ENCODE measurements around the gene TRPM2. TPM values are rescaled to one million over a fixed set of nuclear protein-coding genes. Genes with fewer than 3 reads are reported as not detected.

The TRPM2 gene
- total and polyA plus RNA-seq, 8 donors, result 0.46 to 8.7 (median 2.6) TPM

GRCh38 chr21:44450999-44451398 is 97.6 kb downstream of the TRPM2 start:
- Histone ChIP-seq H3K4me3 (no peak overlapping the region), H3K4me1 (peaks cover 0 to under 1% (median 0%) of the 10 kb centered on the region in 3 donors), H3K27me3 (no peaks in the 10 kb centered on the region), H3K36me3 (no peaks in the 10 kb centered on the region), H3K9me3 (no peaks in the 10 kb centered on the region), H3K27ac (no peak overlapping the region)
- WGBS, 2 donors, result 64 to 78% methylated on average over 14 of the region's 14 CpGs
- ATAC-seq (no peak), FAIRE-seq (no peak), DNase-seq (no peak)
- intact Hi-C loops (cut with DNase I), result no loop called here
- no peak for TF ChIP-seq CTCF (IDR thresholded peaks at IDR 0.05)

GRCh38 chr21:44453120-44453519 is 99.7 kb downstream of the TRPM2 start:
- intact Hi-C loops (cut with DNase I), result no loop called here
- no peak overlapping the region for H3K27ac ChIP-seq
- no peak for TF ChIP-seq CTCF (IDR thresholded peaks at IDR 0.05)
- no peaks in the 10 kb centered on the region for H3K36me3 ChIP-seq
- H3K27me3 ChIP-seq, result no peaks in the 10 kb centered on the region
- no peak overlapping the region for H3K4me3 ChIP-seq
- FAIRE-seq (no peak), DNase-seq (no peak), ATAC-seq (no peak)
- H3K9me3 ChIP-seq, result no peaks in the 10 kb centered on the region
- 77 to 85% methylated on average over 3 of the region's 3 CpGs for WGBS, 2 donors
- peaks cover 0 to 5% (median 0%) of the 10 kb centered on the region in 3 donors for H3K4me1 ChIP-seq

GRCh38 chr21:44454058-44454457 is 100.6 kb downstream of the TRPM2 start:
- WGBS, 2 donors, result 81 to 88% methylated on average over 5 of the region's 5 CpGs
- no peaks in the 10 kb centered on the region for H3K9me3 ChIP-seq
- no peaks in the 10 kb centered on the region for H3K36me3 ChIP-seq
- FAIRE-seq (no peak), ATAC-seq (no peak), DNase-seq (no peak)
- intact Hi-C loops (cut with DNase I), result no loop called here
- no peak overlapping the region for H3K27ac ChIP-seq
- no peak for TF ChIP-seq CTCF (IDR thresholded peaks at IDR 0.05)
- H3K4me3 ChIP-seq, result no peak overlapping the region
- H3K4me1 ChIP-seq, result peaks cover 0 to 5% (median 0%) of the 10 kb centered on the region in 3 donors
- H3K27me3 ChIP-seq, result no peaks in the 10 kb centered on the region

- Histone ChIP-seq H3K9me3 (no peaks in the 10 kb centered on the region), H3K27me3 (no peaks in the 10 kb centered on the region), H3K27ac (no peak within 1 kb of the TSS), H3K4me3 (peak within 1 kb of the TSS; percentile 57 to 84 (median 61)), H3K4me1 (peaks cover 0 to 5% (median 0%) of the 10 kb centered on the region in 3 donors), H3K36me3 (no peaks in the 10 kb centered on the region)
- peak; percentile 80 to 92 (median 90) for ATAC-seq
- TF ChIP-seq CTCF (IDR thresholded peaks at IDR 0.05), result no peak
- WGBS, 2 donors, result 8% methylated on average over 36 to 45 of the region's 45 CpGs
- peak; percentile 81 to 92 (median 87) for DNase-seq
- no peak for FAIRE-seq
- intact Hi-C loops (cut with DNase I), result no loop called here
Observed at GRCh38 chr21:44454747-44455523, 101.5 kb downstream of the TRPM2 start, which contains the start of gene LRRC3. Gene LRRC3, plus strand, starts transcription at chr21:44455510. Its CDS starts 1,135 bp downstream, at chr21:44456645.

Data from pancreas (tissue), 10 donors.